ENCODE data around the gene IL17REL. TPM values are rescaled to one million over a fixed set of nuclear protein-coding genes. Genes with fewer than 3 reads are reported as not detected.

Gene IL17REL
- total and polyA plus RNA-seq, 2 of the 13 experiments (the other 11 are each of a cell fraction or from before 2014, with no cell fraction given) = not detected

DNA sequence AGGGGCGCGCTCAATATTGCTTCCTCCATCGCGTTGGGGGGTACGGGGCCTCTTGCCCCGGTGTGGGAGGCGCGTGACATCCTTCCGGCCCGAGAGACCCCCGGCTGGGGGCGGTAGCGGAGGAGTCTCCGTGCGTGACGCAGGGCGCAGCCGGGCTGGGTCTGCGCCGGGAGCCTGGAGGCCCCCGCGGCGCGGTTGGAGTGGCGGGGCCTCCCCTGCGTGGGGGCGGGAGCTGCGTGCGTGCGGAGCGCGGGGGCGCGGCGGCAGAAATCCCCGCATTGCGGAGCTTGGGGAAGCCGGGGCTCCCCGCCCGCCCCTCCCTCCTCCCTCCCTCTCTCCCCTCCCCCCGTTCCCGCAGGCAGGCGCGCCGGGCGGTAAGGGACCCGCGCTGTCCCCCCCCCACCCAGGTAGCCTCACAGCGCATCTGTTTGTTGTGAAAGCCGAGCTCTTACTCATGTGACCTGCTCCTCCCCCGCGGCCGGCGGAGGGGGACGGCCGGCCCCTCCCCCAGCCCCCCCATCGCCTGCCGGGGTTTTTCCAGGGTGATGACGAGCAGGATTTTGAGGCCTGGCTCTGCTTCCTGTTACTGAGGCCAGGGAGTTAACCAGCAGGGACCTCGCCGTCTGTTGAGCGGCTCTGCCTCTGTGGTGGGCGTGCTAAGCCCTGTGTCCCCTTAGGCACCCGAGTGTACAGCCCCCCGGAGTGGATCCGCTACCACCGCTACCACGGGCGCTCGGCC is 50.4 kb downstream of the IL17REL start (continued):
- no peak for TF ChIP-seq NFYC (CRISPR knock-in tag; IDR thresholded peaks at IDR 0.05)
- TF ChIP-seq, protein P1, sequence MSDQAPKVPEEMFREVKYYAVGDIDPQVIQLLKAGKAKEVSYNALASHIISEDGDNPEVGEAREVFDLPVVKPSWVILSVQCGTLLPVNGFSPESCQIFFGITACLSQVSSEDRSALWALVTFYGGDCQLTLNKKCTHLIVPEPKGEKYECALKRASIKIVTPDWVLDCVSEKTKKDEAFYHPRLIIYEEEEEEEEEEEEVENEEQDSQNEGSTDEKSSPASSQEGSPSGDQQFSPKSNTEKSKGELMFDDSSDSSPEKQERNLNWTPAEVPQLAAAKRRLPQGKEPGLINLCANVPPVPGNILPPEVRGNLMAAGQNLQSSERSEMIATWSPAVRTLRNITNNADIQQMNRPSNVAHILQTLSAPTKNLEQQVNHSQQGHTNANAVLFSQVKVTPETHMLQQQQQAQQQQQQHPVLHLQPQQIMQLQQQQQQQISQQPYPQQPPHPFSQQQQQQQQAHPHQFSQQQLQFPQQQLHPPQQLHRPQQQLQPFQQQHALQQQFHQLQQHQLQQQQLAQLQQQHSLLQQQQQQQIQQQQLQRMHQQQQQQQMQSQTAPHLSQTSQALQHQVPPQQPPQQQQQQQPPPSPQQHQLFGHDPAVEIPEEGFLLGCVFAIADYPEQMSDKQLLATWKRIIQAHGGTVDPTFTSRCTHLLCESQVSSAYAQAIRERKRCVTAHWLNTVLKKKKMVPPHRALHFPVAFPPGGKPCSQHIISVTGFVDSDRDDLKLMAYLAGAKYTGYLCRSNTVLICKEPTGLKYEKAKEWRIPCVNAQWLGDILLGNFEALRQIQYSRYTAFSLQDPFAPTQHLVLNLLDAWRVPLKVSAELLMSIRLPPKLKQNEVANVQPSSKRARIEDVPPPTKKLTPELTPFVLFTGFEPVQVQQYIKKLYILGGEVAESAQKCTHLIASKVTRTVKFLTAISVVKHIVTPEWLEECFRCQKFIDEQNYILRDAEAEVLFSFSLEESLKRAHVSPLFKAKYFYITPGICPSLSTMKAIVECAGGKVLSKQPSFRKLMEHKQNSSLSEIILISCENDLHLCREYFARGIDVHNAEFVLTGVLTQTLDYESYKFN (CRISPR knock-in tag; conservative IDR thresholded peaks at IDR 0.05) = peak; percentile 40
- peak; percentile 60 for TF ChIP-seq ZNF781 (CRISPR knock-in tag; IDR thresholded peaks at IDR 0.05; ENCODE audit: borderline replicate concordance, not compliant biosample characterization)
- TF ChIP-seq, protein P2, sequence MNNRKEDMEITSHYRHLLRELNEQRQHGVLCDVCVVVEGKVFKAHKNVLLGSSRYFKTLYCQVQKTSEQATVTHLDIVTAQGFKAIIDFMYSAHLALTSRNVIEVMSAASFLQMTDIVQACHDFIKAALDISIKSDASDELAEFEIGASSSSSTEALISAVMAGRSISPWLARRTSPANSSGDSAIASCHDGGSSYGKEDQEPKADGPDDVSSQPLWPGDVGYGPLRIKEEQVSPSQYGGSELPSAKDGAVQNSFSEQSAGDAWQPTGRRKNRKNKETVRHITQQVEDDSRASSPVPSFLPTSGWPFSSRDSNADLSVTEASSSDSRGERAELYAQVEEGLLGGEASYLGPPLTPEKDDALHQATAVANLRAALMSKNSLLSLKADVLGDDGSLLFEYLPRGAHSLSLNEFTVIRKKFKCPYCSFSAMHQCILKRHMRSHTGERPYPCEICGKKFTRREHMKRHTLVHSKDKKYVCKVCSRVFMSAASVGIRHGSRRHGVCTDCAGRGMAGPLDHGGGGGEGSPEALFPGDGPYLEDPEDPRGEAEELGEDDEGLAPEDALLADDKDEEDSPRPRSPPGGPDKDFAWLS (CRISPR knock-in tag; IDR thresholded peaks at IDR 0.05; ENCODE audit: borderline replicate concordance) = no peak
- TF ChIP-seq U2AF1 (optimal IDR thresholded peaks at IDR 0.05; ENCODE audit: low read depth, low read length) = no peak
- TF ChIP-seq NFE2L1 (CRISPR knock-in tag; IDR thresholded peaks at IDR 0.05; ENCODE audit: borderline replicate concordance) = no peak
- TF ChIP-seq MAFF (IDR thresholded peaks at IDR 0.05; ENCODE audit: low read depth, low read length) = no peak
- no peak for TF ChIP-seq JARID2 (CRISPR knock-in tag; IDR thresholded peaks at IDR 0.05; ENCODE audit: insufficient replicate concordance)
- TF ChIP-seq ZFYVE20 (CRISPR knock-in tag; IDR thresholded peaks at IDR 0.05; ENCODE audit: borderline replicate concordance, low read depth) = no peak
- TF ChIP-seq ZKSCAN5 (CRISPR knock-in tag; IDR thresholded peaks at IDR 0.05) = no peak
- TF ChIP-seq SETDB1 (CRISPR knock-in tag; IDR thresholded peaks at IDR 0.05; ENCODE audit: borderline replicate concordance) = no peak
- TF ChIP-seq, protein P3, sequence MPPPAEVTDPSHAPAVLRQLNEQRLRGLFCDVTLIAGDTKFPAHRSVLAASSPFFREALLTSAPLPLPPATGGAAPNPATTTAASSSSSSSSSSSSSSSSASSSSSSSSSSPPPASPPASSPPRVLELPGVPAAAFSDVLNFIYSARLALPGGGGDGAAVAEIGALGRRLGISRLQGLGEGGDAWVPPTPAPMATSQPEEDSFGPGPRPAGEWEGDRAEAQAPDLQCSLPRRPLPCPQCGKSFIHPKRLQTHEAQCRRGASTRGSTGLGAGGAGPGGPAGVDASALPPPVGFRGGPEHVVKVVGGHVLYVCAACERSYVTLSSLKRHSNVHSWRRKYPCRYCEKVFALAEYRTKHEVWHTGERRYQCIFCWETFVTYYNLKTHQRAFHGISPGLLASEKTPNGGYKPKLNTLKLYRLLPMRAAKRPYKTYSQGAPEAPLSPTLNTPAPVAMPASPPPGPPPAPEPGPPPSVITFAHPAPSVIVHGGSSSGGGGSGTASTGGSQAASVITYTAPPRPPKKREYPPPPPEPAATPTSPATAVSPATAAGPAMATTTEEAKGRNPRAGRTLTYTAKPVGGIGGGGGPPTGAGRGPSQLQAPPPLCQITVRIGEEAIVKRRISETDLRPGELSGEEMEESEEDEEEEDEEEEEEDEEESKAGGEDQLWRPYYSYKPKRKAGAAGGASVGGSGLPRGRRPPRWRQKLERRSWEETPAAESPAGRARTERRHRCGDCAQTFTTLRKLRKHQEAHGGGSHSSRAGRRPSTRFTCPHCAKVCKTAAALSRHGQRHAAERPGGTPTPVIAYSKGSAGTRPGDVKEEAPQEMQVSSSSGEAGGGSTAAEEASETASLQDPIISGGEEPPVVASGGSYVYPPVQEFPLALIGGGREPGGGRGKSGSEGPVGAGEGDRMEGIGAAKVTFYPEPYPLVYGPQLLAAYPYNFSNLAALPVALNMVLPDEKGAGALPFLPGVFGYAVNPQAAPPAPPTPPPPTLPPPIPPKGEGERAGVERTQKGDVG (CRISPR knock-in tag; IDR thresholded peaks at IDR 0.05; ENCODE audit: borderline replicate concordance) = no peak
- TF ChIP-seq ZNF558 (CRISPR knock-in tag; IDR thresholded peaks at IDR 0.05; ENCODE audit: borderline replicate concordance) = peak; percentile 64; the same call in 1 of the 2 replicates
- TF ChIP-seq MEIS2 (CRISPR knock-in tag; IDR thresholded peaks at IDR 0.05) = no peak
- no peak for TF ChIP-seq ZNF10 (CRISPR knock-in tag; IDR thresholded peaks at IDR 0.05; ENCODE audit: borderline replicate concordance, low read depth)
- TF ChIP-seq, protein P4, sequence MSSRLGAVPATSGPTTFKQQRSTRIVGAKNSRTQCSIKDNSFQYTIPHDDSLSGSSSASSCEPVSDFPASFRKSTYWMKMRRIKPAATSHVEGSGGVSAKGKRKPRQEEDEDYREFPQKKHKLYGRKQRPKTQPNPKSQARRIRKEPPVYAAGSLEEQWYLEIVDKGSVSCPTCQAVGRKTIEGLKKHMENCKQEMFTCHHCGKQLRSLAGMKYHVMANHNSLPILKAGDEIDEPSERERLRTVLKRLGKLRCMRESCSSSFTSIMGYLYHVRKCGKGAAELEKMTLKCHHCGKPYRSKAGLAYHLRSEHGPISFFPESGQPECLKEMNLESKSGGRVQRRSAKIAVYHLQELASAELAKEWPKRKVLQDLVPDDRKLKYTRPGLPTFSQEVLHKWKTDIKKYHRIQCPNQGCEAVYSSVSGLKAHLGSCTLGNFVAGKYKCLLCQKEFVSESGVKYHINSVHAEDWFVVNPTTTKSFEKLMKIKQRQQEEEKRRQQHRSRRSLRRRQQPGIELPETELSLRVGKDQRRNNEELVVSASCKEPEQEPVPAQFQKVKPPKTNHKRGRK (CRISPR knock-in tag; IDR thresholded peaks at IDR 0.05) = no peak
- no peak for TF ChIP-seq ZSCAN29 (CRISPR knock-in tag; conservative IDR thresholded peaks at IDR 0.05)
- no peak for TF ChIP-seq ARHGAP35 (CRISPR knock-in tag; IDR thresholded peaks at IDR 0.05; ENCODE audit: borderline replicate concordance)

All from HepG2 (cell line).